H9 (cell line): ENCODE results near the gene NOL9. TPM values are rescaled to one million over a fixed set of nuclear protein-coding genes. Genes with fewer than 3 reads are reported as not detected.

Source experiments
- DNase-seq: peaks from one replicate; pipeline ENCODE4 v3.0.0-alpha.2; 2017
- H2AFZ ChIP-seq: one replicate; pipeline ENCODE4 v1.6.1; 2013; ENCODE audit warnings: mild to moderate bottlenecking, low read length, control low read depth, moderate library complexity
- H2AK5ac ChIP-seq: 2 replicates; pipeline ENCODE4 v1.6.1; 2013; ENCODE audit warnings: low read length, control low read depth, mixed read lengths; ENCODE audit not compliant: insufficient read length
- H2BK120ac ChIP-seq: one replicate; pipeline ENCODE4 v1.6.1; 2013; ENCODE audit warnings: low read depth, mild to moderate bottlenecking, low read length, control low read depth, inconsistent platforms; ENCODE audit not compliant: poor library complexity, severe bottlenecking
- H2BK12ac ChIP-seq: 2 replicates; pipeline ENCODE4 v1.6.1; 2013; ENCODE audit warnings: low read length, control low read depth, mixed read lengths, low read depth; ENCODE audit not compliant: insufficient read length
- H2BK15ac ChIP-seq: 2 replicates; pipeline ENCODE4 v1.6.1; 2013; ENCODE audit warnings: low read depth, low read length, control low read depth
- H2BK20ac ChIP-seq: one replicate; pipeline ENCODE4 v1.6.1; 2013; ENCODE audit warnings: low read depth, mild to moderate bottlenecking, low read length, control low read depth, inconsistent platforms; ENCODE audit not compliant: poor library complexity, severe bottlenecking
- H2BK5ac ChIP-seq: 2 replicates; pipeline ENCODE4 v1.6.1; 2013; ENCODE audit warnings: low read length, control low read depth, mixed read lengths; ENCODE audit not compliant: insufficient read length
- H3K14ac ChIP-seq: 2 replicates; pipeline ENCODE4 v1.6.1; 2013; ENCODE audit warnings: low read length, control low read depth; ENCODE audit not compliant: insufficient read depth
- H3K18ac ChIP-seq: 2 replicates; pipeline ENCODE4 v1.6.1; 2013; ENCODE audit warnings: low read depth, mild to moderate bottlenecking, mixed read lengths, low read length, control low read depth; ENCODE audit not compliant: insufficient read length
- H3K23ac ChIP-seq: 2 replicates; pipeline ENCODE4 v1.6.1; 2013; ENCODE audit warnings: low read length, control low read depth, mixed read lengths, low read depth; ENCODE audit not compliant: insufficient read length
- H3K23me2 ChIP-seq: 2 replicates; pipeline ENCODE4 v1.6.1; 2013; ENCODE audit warnings: low read depth, mild to moderate bottlenecking, mixed read lengths, low read length, control low read depth; ENCODE audit not compliant: insufficient read length, poor library complexity, severe bottlenecking
- H3K27ac ChIP-seq: 2 replicates; pipeline ENCODE4 v1.5.1; 2013; ENCODE audit warnings: low read length, control low read depth, mixed read lengths, low read depth; ENCODE audit not compliant: insufficient read length
- H3K27me3 ChIP-seq: 2 replicates; pipeline ENCODE4 v1.6.1; 2013; ENCODE audit warnings: low read length, control low read depth, inconsistent platforms; ENCODE audit not compliant: insufficient read depth
- H3K4ac ChIP-seq: 2 replicates; pipeline ENCODE4 v1.6.1; 2013; ENCODE audit warnings: low read depth, mild to moderate bottlenecking, control low read depth, inconsistent platforms, low read length, moderate library complexity
- H3K4me1 ChIP-seq: 2 replicates; pipeline ENCODE4 v1.6.1; 2013; ENCODE audit warnings: low read length, control low read depth, inconsistent platforms; ENCODE audit not compliant: insufficient read depth
- H3K4me2 ChIP-seq: 2 replicates; pipeline ENCODE4 v1.6.1; 2013; ENCODE audit warnings: low read length, control low read depth, mixed read lengths; ENCODE audit not compliant: insufficient read length, insufficient read depth
- H3K56ac ChIP-seq: 2 replicates; pipeline ENCODE4 v1.6.1; 2013; ENCODE audit warnings: low read depth, mild to moderate bottlenecking, mixed read lengths, low read length, control low read depth; ENCODE audit not compliant: insufficient read length
- H3K79me1 ChIP-seq: 2 replicates; pipeline ENCODE4 v1.6.1; 2013; ENCODE audit warnings: low read depth, mild to moderate bottlenecking, moderate library complexity, low read length, control low read depth, inconsistent platforms; ENCODE audit not compliant: insufficient read depth, poor library complexity, severe bottlenecking
- H3K79me2 ChIP-seq: 2 replicates; pipeline ENCODE4 v1.6.1; 2013; ENCODE audit warnings: low read length, control low read depth, inconsistent platforms; ENCODE audit not compliant: insufficient read depth
- H3K9ac ChIP-seq: 2 replicates; pipeline ENCODE4 v1.6.1; 2013; ENCODE audit warnings: low read length, control low read depth, mixed read lengths; ENCODE audit not compliant: insufficient read length; ENCODE audit errors: extremely low read depth
- H3K9me3 ChIP-seq: one replicate; pipeline ENCODE4 v1.6.1; 2013; ENCODE audit warnings: low read depth, low read length, inconsistent platforms; ENCODE audit not compliant: control insufficient read depth
- H3T11ph ChIP-seq: one replicate; pipeline ENCODE4 v1.6.1; 2013; ENCODE audit warnings: mild to moderate bottlenecking, low read length, control low read depth, inconsistent platforms
- H4K20me1 ChIP-seq: one replicate; pipeline ENCODE4 v1.6.1; 2013; ENCODE audit not compliant: control insufficient read depth, insufficient read length, insufficient read depth
- H4K5ac ChIP-seq: 2 replicates; pipeline ENCODE4 v1.6.1; 2013; ENCODE audit warnings: low read depth, mild to moderate bottlenecking, mixed read lengths, low read length, control low read depth; ENCODE audit not compliant: insufficient read length
- H4K8ac ChIP-seq: replicated peaks from 2 replicates; pipeline ENCODE4 v1.6.1; 2013; ENCODE audit warnings: low read length, control low read depth, mixed read lengths, low read depth; ENCODE audit not compliant: insufficient read length
- H4K91ac ChIP-seq: 2 replicates; pipeline ENCODE4 v1.6.1; 2013; ENCODE audit warnings: low read depth, mild to moderate bottlenecking, moderate library complexity, mixed read lengths, low read length, control low read depth; ENCODE audit not compliant: insufficient read length
- H3K27ac Mint-ChIP-seq, 3 experiments: 2 replicates in 2 of 3; 3 replicates in 1 of 3; pipeline ENCODE4 v1.8.0; 2020 to 2021; ENCODE audit warnings: mixed read lengths in 3 of 3, mild to moderate bottlenecking in 1 of 3, moderate library complexity in 1 of 3
- H3K27me3 Mint-ChIP-seq: 2 replicates; pipeline ENCODE4 v1.8.0; 2021; ENCODE audit warnings: low read depth, mild to moderate bottlenecking, moderate library complexity, mixed read lengths
- H3K36me3 Mint-ChIP-seq, 3 experiments: 2 replicates in 2 of 3; 3 replicates in 1 of 3; pipeline ENCODE4 v1.8.0; 2020 to 2021; ENCODE audit warnings: low read depth in 3 of 3, mixed read lengths in 3 of 3; ENCODE audit not compliant: insufficient read depth in 1 of 3
- H3K4me1 Mint-ChIP-seq, 2 experiments: 2 replicates each; pipeline ENCODE4 v1.8.0; 2020; ENCODE audit warnings: mixed read lengths in 2 of 2
- H3K4me3 Mint-ChIP-seq, 2 experiments: 2 replicates in 1 of 2; 3 replicates in 1 of 2; pipeline ENCODE4 v1.8.0; 2020 to 2021; ENCODE audit warnings: mild to moderate bottlenecking in 2 of 2, mixed read lengths in 2 of 2, moderate library complexity in 1 of 2
- H3K9me3 Mint-ChIP-seq, 2 experiments: 2 replicates in 1 of 2; 3 replicates in 1 of 2; pipeline ENCODE4 v1.8.0; 2020; ENCODE audit warnings: mild to moderate bottlenecking in 2 of 2, mixed read lengths in 2 of 2, moderate library complexity in 1 of 2
- CTCF ChIP-seq: fragments of 200-600 bp; sonication (generic); conservative IDR thresholded peaks from 3 replicates; pipeline ENCODE4 v1.8.0; 2021; ENCODE audit warnings: antibody characterized with exemption, mild to moderate bottlenecking
- WGBS: extraction: QIAGEN DNeasy Blood & Tissue Kit; methylation state at CpG from one replicate; pipeline ENCODE4 v1.1.7; 2013; ENCODE audit warnings: missing lambda C conversion rate, low lambda C conversion rate, mixed read lengths; ENCODE audit not compliant: insufficient read length; ENCODE audit errors: extremely low coverage; 5-methylcytosine and 5-hydroxymethylcytosine counted together
- total RNA-seq: library from RNA; stranded (reverse); gene quantifications from 2 replicates; pipeline ENCODE4 v1.2.1, GENCODE V29; 2021

NOL9 gene
- total RNA-seq, 1 experiment from 2014 or later: 50.4 TPM

GRCh38 chr1:6535214-6535613 is 19.1 kb downstream of the NOL9 start:
- Histone ChIP-seq H2BK120ac (no peak overlapping the region), H4K8ac (no peak overlapping the region), H3K9ac (no peak overlapping the region), H3K4me1 (no peaks in the 10 kb centered on the region), H2BK12ac (no peak overlapping the region), H2BK5ac (no peak overlapping the region), H3K23ac (no peak overlapping the region), H3K18ac (no peak overlapping the region), H3K27me3 (no peaks in the 10 kb centered on the region), H4K91ac (no peak overlapping the region), H3K79me2 (no peaks in the 10 kb centered on the region), H4K20me1 (no peaks in the 10 kb centered on the region), H3K4me2 (no peak overlapping the region), H2BK20ac (no peak overlapping the region), H4K5ac (no peak overlapping the region), H2AK5ac (no peak overlapping the region), H3K56ac (no peak overlapping the region), H3K14ac (no peak overlapping the region), H3K4ac (no peak overlapping the region), H3K9me3 (no peaks in the 10 kb centered on the region), H2BK15ac (no peak overlapping the region), H3K27ac (no peak overlapping the region), H3K79me1 (no peaks in the 10 kb centered on the region), H3K23me2 (no peaks in the 10 kb centered on the region), H3T11ph (no peak overlapping the region), H2AFZ (no peak overlapping the region)
- Mint-ChIP-seq H3K36me3 (peaks cover 28 to 68% (median 60%) of the 10 kb centered on the region in 3 experiments; a peak in 6 of 7 replicates), H3K4me3 (no peak overlapping the region), H3K27me3 (no peaks in the 10 kb centered on the region), H3K4me1 (peaks cover 0 to 3% of the 10 kb centered on the region in 2 experiments; a peak in 1 of 4 replicates), H3K27ac (no peak overlapping the region; a peak in 1 of 7 replicates), H3K9me3 (no peaks in the 10 kb centered on the region)
- no peak for DNase-seq
- no CpG with 5 or more reads among the region's 4 CpGs for WGBS
- no peak for TF ChIP-seq CTCF
